ENCODE measurements around the gene AMIGO1.

GRCh38 chr1:109539676-109540075, 30.1 kb upstream of the AMIGO1 start, which contains the start of gene GPR61:
- no peak for TF ChIP-seq CEBPB (IDR thresholded peaks at IDR 0.05)
- TF ChIP-seq ZBTB7A (IDR thresholded peaks at IDR 0.05; ENCODE audit: low read depth), result no peak
- TF ChIP-seq TAF1 (IDR thresholded peaks at IDR 0.05; ENCODE audit: low read depth), result no peak
- TF ChIP-seq CREB1 (IDR thresholded peaks at IDR 0.05; ENCODE audit: low read depth), result no peak
- no peak for TF ChIP-seq YY1 (IDR thresholded peaks at IDR 0.05; ENCODE audit: low read depth)
- no peak for TF ChIP-seq RAD21 (IDR thresholded peaks at IDR 0.05; ENCODE audit: low read depth)
- no peak for TF ChIP-seq NFIC (IDR thresholded peaks at IDR 0.05)
- no peak for TF ChIP-seq TCF12 (IDR thresholded peaks at IDR 0.05; ENCODE audit: low read depth)
- TF ChIP-seq, protein P1, sequence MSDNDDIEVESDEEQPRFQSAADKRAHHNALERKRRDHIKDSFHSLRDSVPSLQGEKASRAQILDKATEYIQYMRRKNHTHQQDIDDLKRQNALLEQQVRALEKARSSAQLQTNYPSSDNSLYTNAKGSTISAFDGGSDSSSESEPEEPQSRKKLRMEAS (IDR thresholded peaks at IDR 0.05), result no peak
- no peak for TF ChIP-seq FOXM1 (IDR thresholded peaks at IDR 0.05; ENCODE audit: borderline replicate concordance, low read depth)
- TF ChIP-seq EP300 (IDR thresholded peaks at IDR 0.05; ENCODE audit: borderline replicate concordance), result no peak
- no peak for TF ChIP-seq USF1 (IDR thresholded peaks at IDR 0.05)
- TF ChIP-seq, protein P2, sequence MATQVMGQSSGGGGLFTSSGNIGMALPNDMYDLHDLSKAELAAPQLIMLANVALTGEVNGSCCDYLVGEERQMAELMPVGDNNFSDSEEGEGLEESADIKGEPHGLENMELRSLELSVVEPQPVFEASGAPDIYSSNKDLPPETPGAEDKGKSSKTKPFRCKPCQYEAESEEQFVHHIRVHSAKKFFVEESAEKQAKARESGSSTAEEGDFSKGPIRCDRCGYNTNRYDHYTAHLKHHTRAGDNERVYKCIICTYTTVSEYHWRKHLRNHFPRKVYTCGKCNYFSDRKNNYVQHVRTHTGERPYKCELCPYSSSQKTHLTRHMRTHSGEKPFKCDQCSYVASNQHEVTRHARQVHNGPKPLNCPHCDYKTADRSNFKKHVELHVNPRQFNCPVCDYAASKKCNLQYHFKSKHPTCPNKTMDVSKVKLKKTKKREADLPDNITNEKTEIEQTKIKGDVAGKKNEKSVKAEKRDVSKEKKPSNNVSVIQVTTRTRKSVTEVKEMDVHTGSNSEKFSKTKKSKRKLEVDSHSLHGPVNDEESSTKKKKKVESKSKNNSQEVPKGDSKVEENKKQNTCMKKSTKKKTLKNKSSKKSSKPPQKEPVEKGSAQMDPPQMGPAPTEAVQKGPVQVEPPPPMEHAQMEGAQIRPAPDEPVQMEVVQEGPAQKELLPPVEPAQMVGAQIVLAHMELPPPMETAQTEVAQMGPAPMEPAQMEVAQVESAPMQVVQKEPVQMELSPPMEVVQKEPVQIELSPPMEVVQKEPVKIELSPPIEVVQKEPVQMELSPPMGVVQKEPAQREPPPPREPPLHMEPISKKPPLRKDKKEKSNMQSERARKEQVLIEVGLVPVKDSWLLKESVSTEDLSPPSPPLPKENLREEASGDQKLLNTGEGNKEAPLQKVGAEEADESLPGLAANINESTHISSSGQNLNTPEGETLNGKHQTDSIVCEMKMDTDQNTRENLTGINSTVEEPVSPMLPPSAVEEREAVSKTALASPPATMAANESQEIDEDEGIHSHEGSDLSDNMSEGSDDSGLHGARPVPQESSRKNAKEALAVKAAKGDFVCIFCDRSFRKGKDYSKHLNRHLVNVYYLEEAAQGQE (IDR thresholded peaks at IDR 0.05; ENCODE audit: low read depth), result no peak

Measured in Ishikawa (cell line).